Body of pancreas (tissue), 4 donors: ENCODE results near the gene PCNX1.

Experiments used
- POLR2A ChIP-seq, 3 donors: fragments of 450-650 bp; IDR thresholded peaks; one replicate each; pipeline ENCODE4 v1.6.1; 2016; ENCODE audit warnings: antibody characterized with exemption in 3 of 3, mild to moderate bottlenecking in 2 of 3
- TF ChIP-seq, protein P1 (sequence below), 7 experiments: fragments of 450-650 bp in 4 of 7; fragments of 200-600 bp in 3 of 7; sonication (generic) in 3 of 7; IDR thresholded peaks; one replicate each; pipeline ENCODE4 v1.5.1; 2016 to 2019; ENCODE audit warnings: antibody characterized with exemption in 7 of 7

DNA sequence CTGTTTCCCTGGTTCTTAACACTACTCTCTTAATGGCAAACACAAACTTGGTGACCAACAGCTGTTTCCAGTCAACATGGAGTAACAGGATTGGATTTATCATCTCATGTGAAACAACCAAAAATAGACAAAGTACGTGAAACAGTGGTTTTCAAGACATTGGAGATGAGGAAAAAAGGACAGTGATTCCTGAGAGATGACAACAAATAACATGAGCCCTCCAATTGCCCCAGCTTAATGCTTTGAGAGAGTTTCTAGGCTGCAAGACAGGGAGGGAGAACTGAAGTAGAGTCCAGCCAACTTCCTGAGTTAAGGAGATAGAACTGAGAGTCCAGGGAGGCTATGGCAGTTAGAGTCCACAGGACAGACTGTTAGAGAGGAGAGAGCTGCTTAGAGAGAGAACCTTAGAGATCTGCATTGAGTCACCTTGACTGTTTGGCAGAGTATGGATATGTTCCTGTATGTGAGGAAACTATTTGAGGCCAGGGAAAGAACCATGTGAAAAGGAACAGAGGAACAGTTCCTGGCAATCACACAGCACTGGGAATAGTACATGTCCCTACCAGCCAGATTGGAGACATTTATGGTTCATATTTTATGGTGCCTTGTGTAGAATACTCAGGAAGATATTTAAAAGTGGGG is 106.4 kb downstream of the PCNX1 start:
- TF ChIP-seq, protein P1, sequence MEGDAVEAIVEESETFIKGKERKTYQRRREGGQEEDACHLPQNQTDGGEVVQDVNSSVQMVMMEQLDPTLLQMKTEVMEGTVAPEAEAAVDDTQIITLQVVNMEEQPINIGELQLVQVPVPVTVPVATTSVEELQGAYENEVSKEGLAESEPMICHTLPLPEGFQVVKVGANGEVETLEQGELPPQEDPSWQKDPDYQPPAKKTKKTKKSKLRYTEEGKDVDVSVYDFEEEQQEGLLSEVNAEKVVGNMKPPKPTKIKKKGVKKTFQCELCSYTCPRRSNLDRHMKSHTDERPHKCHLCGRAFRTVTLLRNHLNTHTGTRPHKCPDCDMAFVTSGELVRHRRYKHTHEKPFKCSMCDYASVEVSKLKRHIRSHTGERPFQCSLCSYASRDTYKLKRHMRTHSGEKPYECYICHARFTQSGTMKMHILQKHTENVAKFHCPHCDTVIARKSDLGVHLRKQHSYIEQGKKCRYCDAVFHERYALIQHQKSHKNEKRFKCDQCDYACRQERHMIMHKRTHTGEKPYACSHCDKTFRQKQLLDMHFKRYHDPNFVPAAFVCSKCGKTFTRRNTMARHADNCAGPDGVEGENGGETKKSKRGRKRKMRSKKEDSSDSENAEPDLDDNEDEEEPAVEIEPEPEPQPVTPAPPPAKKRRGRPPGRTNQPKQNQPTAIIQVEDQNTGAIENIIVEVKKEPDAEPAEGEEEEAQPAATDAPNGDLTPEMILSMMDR (IDR thresholded peaks at IDR 0.05), result no peak
- no peak for TF ChIP-seq POLR2A (IDR thresholded peaks at IDR 0.05)
